Retinal pigment epithelial cell (primary cell): ENCODE data around the gene GDPD5.

Experiments used
- DNase-seq: peaks from one replicate; pipeline ENCODE4 v3.0.0-alpha.2; 2010; ENCODE audit warnings: low read depth
- H3K4me3 ChIP-seq: 2 replicates; pipeline ENCODE4 v1.5.1; 2011; ENCODE audit warnings: mild to moderate bottlenecking, low read length, control low read depth, moderate library complexity
- TF ChIP-seq, protein P1 (sequence below): conservative IDR thresholded peaks from 2 replicates; pipeline ENCODE4 v1.5.1; 2011; ENCODE audit warnings: low read depth, low read length, control low read depth, inconsistent platforms

Gene GDPD5

DNA sequence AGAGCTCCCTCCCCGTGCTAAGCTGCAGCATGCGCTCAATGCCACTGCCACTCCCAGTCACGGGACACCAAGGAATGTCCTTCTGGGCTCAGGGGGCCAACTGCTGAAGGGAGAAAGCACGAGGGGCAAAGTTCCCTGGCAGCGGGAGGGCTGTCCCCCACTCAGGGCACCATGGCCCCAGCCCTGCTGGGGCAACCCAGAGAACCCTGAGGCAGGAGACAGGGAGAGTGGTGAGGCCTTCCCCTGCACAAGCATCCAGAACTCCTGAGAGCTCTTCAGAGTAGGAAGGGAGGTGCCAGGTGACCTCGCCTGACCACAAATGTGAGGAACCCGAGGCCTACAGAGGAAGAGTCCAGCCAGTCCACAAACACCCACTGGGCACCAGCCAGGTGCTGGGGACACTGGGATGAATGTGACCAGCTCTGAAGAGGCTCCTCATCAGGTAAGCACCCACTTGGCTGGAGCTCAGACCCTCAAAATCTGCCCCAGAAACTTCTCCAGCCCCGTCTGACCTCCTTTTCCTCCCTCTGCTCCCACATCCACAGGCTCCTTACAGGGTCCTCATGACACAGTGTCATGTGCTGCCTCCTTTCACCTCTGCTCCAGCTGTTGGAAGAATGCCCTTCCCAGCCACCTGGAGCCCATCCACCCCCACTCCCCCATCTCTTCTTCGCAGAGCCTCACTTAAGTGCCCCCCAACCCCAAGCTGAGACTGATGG lies 15.6 kb downstream of the GDPD5 start:
- no peak overlapping the region for H3K4me3 ChIP-seq
- TF ChIP-seq, protein P1, sequence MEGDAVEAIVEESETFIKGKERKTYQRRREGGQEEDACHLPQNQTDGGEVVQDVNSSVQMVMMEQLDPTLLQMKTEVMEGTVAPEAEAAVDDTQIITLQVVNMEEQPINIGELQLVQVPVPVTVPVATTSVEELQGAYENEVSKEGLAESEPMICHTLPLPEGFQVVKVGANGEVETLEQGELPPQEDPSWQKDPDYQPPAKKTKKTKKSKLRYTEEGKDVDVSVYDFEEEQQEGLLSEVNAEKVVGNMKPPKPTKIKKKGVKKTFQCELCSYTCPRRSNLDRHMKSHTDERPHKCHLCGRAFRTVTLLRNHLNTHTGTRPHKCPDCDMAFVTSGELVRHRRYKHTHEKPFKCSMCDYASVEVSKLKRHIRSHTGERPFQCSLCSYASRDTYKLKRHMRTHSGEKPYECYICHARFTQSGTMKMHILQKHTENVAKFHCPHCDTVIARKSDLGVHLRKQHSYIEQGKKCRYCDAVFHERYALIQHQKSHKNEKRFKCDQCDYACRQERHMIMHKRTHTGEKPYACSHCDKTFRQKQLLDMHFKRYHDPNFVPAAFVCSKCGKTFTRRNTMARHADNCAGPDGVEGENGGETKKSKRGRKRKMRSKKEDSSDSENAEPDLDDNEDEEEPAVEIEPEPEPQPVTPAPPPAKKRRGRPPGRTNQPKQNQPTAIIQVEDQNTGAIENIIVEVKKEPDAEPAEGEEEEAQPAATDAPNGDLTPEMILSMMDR: no peak
- no peak for DNase-seq

DNA sequence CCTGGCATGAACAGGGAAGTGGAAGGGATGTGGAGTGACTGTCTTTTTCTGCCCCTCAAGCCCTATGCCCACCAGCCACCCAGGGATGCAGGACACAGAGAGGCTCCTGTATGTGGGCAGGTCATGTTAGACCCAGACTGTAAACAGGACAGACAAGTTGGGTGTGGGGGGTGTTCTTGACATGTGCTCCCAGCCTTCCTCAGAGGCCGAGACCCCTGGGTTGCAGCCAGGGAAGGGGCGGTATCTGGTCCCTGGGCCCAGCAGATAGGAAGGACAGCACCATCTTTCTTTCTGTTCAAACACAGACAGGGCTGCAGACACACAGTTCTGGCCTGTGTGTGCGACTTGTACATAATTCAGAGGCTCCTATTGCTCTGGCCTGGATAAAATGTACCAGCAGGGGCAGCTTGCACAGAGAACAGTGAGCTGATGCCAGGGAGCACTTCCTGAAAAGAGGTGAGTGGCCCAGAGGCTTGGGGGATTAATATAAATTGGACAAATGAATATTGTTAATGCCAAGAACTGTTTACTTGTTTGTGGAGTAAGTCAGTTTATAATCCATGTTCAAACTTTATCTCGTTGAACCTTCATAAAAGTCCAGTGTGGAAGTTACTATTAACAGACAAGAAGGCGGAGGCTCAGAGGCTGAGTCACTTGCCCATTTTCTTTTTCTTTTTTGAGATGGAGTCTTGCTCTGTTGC lies 16.6 kb downstream of the GDPD5 start:
- no peak overlapping the region for H3K4me3 ChIP-seq
- TF ChIP-seq, protein P1: peak; percentile 12
- DNase-seq: no peak

DNA sequence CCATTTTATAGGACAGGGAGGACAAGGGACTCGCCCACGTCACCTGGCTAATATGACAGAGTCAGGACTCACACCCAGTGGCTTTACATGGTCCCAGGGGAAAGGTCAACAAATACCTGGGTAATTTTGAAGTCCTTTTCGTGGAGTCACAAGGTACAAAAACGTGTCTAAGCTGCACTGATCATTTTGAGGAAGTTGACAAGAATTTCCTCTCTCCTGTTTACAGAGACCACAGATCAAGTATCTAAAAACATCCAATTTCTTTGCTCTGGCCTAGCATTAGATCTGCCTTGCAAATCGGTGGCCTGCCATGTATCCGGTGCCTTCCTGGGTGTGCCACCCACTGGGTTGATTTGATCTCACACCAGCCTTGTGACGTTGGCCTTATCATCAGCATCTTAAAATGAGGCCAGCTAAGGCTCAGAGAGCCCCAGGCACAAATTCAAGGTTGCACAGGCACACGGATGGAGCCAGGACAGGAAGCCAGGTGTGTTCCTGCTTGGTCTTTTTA lies 17.6 kb downstream of the GDPD5 start:
- TF ChIP-seq, protein P1: no peak
- no peak for DNase-seq
- H3K4me3 ChIP-seq: no peak overlapping the region

DNA sequence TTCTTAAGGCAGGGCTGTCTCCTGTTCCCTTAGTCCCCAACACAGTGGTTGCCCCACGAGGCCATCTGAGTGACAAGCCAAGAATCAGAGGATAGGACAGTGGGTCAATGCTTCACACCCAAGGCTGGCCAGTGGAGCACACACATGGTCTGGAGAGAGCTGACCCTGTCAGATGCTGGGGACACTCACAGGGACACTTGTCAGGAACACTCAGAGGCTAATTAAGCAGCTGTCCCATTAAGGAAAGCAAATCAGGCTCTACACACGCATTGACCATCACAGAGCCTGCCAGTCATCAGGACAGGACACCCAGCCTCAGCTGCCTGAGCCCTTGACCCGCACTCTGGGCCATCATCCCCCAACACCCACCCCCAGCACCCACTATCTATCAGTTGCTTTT lies 18.2 kb downstream of the GDPD5 start:
- DNase-seq: no peak
- TF ChIP-seq, protein P1: no peak
- H3K4me3 ChIP-seq: no peak overlapping the region

DNA sequence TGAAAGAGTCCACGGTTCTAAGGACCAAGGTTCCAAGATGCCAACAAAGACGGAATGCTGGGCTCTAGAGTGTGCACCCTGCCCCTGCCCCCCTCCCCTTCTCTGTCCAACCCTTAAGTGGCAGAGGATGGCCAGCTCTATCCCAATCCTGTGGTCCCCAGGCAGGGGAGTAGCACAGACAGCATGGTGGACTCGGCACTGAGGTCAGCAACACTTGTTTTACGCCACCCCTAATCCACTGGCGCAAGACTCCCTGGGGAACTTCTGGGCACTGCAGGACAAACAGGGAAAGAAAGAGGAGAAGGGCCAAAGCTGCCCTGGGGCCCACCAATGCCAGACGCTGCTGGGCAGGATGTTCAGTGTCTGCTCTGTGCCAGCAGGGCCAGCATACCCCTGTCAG lies 18.9 kb downstream of the GDPD5 start:
- no peak overlapping the region for H3K4me3 ChIP-seq
- TF ChIP-seq, protein P1: no peak
- DNase-seq: no peak

DNA sequence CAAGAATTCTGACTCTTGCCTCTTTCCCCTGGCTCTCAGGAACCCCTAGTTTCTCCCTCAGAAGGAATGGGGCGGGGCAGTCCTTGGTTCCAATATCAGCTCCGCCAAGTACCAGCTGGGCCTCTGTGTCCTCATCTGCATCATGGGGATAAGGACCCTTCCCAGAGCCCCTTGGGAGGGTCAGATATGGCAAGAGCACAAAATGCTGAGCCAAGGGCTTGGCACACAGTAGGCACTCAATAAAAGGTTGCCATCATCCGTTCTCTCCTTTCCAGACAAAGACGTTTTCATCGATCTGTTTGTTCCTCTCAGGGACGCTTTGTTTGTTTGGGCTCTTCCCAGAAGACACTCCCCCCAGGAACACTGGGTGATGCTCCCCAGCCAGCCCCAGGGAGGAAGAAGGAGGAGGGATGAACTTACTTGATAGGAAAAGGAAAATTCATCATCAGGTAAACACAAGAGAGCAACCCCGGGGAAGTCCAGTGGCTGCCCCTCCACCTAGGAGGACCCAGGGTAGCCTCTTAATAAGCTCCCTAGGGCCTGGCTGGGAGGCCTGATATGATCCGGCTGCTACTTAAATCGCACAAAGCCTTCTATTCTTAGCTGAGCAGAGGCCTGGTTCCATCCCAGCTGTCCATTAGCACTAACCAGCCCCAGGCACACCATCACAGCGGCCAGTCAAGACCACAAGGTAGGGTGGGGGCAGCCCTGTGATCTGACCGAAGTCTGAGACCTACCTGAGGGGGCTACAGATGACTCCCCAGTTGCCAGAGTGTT lies 19.6 kb downstream of the GDPD5 start:
- H3K4me3 ChIP-seq: no peak overlapping the region
- TF ChIP-seq, protein P1: no peak
- DNase-seq: no peak
